ENCODE data around the gene BTF3.

- TF ChIP-seq SMAD9 (CRISPR knock-in tag; IDR thresholded peaks at IDR 0.05), result no peak
- TF ChIP-seq ZBTB21 (CRISPR knock-in tag; IDR thresholded peaks at IDR 0.05), result no peak
- TF ChIP-seq MYC (CRISPR knock-in tag; IDR thresholded peaks at IDR 0.05; ENCODE audit: borderline replicate concordance), result no peak
- TF ChIP-seq NR2F6 (IDR thresholded peaks at IDR 0.05), result no peak
- TF ChIP-seq NR2F6 (CRISPR knock-in tag; IDR thresholded peaks at IDR 0.05), result no peak
- TF ChIP-seq ZBTB20 (CRISPR knock-in tag; IDR thresholded peaks at IDR 0.05; ENCODE audit: borderline replicate concordance, low read depth), result no peak
- no peak for TF ChIP-seq ARNT2 (CRISPR knock-in tag; IDR thresholded peaks at IDR 0.05; ENCODE audit: low read depth)
- TF ChIP-seq CTCF (CRISPR knock-in tag; IDR thresholded peaks at IDR 0.05), result no peak
- TF ChIP-seq REST (IDR thresholded peaks at IDR 0.05; ENCODE audit: borderline replicate concordance in 1 of 2, low read depth in 1 of 2, low read length in 2 of 2), result no peak
- TF ChIP-seq RERE (CRISPR knock-in tag; IDR thresholded peaks at IDR 0.05; ENCODE audit: low read depth), result no peak
- no peak for TF ChIP-seq ZNF501 (CRISPR knock-in tag; IDR thresholded peaks at IDR 0.05)
These were observed 15.7 kb upstream of the BTF3 start for GRCh38 chr5:73482383-73483136.
